ENCODE results near the gene FAM241B. TPM values are rescaled to one million over a fixed set of nuclear protein-coding genes. Genes with fewer than 3 reads are reported as not detected.

Gene FAM241B
- total and polyA plus RNA-seq, 10 of the 15 experiments (the other 5 are each of a cell fraction or from before 2014, with no cell fraction given), result 0.09 to 0.99 (median 0.24) TPM

- Histone ChIP-seq H3K9me3 (replicated peaks; ENCODE audit: control insufficient read depth, insufficient read depth, low read length) (no peaks in the 10 kb centered on the region), H4K20me1 (ENCODE audit: control insufficient read depth, insufficient read depth) (0 out of 2 replicates have a peak, but pooled peaks cover 2% of the 10 kb centered on the region), H3K36me3 (ENCODE audit: control insufficient read depth in 2 of 2, insufficient read depth in 2 of 2, low read length in 1 of 2) (no peaks in the 10 kb centered on the region), H3K9ac (ENCODE audit: control insufficient read depth, insufficient read depth, low read length) (no peak overlapping the region), H3K4me2 (ENCODE audit: control insufficient read depth, insufficient read depth) (no peak overlapping the region), H3K79me2 (ENCODE audit: control insufficient read depth, insufficient read depth, low read length) (no peaks in the 10 kb centered on the region), H3K4me3 (no peak overlapping the region), H3K4me1 (ENCODE audit: control insufficient read depth, insufficient read depth, low read length) (no peaks in the 10 kb centered on the region), H2AFZ (ENCODE audit: control insufficient read depth, low read depth, low read length) (no peak overlapping the region), H3K27me3 (replicated peaks in 1 of 2; ENCODE audit: control insufficient read depth in 2 of 2, insufficient read depth in 2 of 2, low read length in 1 of 2) (no peaks in the 10 kb centered on the region), H3K27ac (ENCODE audit: control insufficient read depth, insufficient read depth) (no peak overlapping the region)
- in situ Hi-C loops (cut with MboI), result no loop called here
- DNase-seq (ENCODE audit: low read depth, low spot score) (no peak), ATAC-seq (no peak), FAIRE-seq (no peak)
- no TSS peak for BruUV-seq (replicated peaks)
- ChIA-PET POLR2A (no interaction called here), RAD21 (ENCODE audit: unreplicated experiment) (interaction anchor here (1.4 to 3.5 kb wide), 2 partner anchors 73 to 128 kb away, joined by 5 to 18 read pairs; no protein-coding TSS in a partner anchor), CTCF (interaction anchor here (0.7 to 11.9 kb wide), 7 partner anchors 16 to 273 kb away, joined by 3 to 189 read pairs (median 4); no protein-coding TSS in a partner anchor), SMC1A (ENCODE audit: uncharacterized antibody, unreplicated experiment) (interaction anchor here (2.3 kb wide), 1 partner anchor 128 kb away, joined by 13 read pairs; no protein-coding TSS in a partner anchor)
- intact Hi-C loops (cut with micrococcal nuclease; ENCODE audit: unreplicated experiment), result no loop called here
- 34% methylated on average over 5 of the region's 5 CpGs for WGBS (ENCODE audit: insufficient coverage, insufficient replicate concordance, low lambda C conversion rate, missing lambda C conversion rate)
- TF ChIP-seq TARDBP (IDR thresholded peaks at IDR 0.05; ENCODE audit: borderline replicate concordance), result no peak
- TF ChIP-seq, protein P1, sequence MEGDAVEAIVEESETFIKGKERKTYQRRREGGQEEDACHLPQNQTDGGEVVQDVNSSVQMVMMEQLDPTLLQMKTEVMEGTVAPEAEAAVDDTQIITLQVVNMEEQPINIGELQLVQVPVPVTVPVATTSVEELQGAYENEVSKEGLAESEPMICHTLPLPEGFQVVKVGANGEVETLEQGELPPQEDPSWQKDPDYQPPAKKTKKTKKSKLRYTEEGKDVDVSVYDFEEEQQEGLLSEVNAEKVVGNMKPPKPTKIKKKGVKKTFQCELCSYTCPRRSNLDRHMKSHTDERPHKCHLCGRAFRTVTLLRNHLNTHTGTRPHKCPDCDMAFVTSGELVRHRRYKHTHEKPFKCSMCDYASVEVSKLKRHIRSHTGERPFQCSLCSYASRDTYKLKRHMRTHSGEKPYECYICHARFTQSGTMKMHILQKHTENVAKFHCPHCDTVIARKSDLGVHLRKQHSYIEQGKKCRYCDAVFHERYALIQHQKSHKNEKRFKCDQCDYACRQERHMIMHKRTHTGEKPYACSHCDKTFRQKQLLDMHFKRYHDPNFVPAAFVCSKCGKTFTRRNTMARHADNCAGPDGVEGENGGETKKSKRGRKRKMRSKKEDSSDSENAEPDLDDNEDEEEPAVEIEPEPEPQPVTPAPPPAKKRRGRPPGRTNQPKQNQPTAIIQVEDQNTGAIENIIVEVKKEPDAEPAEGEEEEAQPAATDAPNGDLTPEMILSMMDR (IDR thresholded peaks at IDR 0.05 in 2 of 3, conservative IDR thresholded peaks at IDR 0.05 in 1 of 3; ENCODE audit: control insufficient read depth in 2 of 3, extremely low read depth in 1 of 3, insufficient read depth in 1 of 3, low read depth in 3 of 3, low read length in 3 of 3), result no peak
- no peak for TF ChIP-seq IKZF1 (conservative IDR thresholded peaks at IDR 0.05)
- no peak for TF ChIP-seq ZBTB40 (IDR thresholded peaks at IDR 0.05; ENCODE audit: borderline replicate concordance)
- no peak for TF ChIP-seq SIN3A (IDR thresholded peaks at IDR 0.05; ENCODE audit: low read depth, low read length)
- TF ChIP-seq, protein P2, sequence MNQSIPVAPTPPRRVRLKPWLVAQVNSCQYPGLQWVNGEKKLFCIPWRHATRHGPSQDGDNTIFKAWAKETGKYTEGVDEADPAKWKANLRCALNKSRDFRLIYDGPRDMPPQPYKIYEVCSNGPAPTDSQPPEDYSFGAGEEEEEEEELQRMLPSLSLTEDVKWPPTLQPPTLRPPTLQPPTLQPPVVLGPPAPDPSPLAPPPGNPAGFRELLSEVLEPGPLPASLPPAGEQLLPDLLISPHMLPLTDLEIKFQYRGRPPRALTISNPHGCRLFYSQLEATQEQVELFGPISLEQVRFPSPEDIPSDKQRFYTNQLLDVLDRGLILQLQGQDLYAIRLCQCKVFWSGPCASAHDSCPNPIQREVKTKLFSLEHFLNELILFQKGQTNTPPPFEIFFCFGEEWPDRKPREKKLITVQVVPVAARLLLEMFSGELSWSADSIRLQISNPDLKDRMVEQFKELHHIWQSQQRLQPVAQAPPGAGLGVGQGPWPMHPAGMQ (IDR thresholded peaks at IDR 0.05; ENCODE audit: borderline replicate concordance), result no peak
- TF ChIP-seq BRCA1 (IDR thresholded peaks at IDR 0.05; ENCODE audit: low read depth, low read length), result no peak
- TF ChIP-seq, protein P3, sequence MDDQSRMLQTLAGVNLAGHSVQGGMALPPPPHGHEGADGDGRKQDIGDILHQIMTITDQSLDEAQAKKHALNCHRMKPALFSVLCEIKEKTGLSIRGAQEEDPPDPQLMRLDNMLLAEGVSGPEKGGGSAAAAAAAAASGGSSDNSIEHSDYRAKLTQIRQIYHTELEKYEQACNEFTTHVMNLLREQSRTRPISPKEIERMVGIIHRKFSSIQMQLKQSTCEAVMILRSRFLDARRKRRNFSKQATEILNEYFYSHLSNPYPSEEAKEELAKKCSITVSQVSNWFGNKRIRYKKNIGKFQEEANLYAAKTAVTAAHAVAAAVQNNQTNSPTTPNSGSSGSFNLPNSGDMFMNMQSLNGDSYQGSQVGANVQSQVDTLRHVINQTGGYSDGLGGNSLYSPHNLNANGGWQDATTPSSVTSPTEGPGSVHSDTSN (IDR thresholded peaks at IDR 0.05; ENCODE audit: insufficient replicate concordance, low read depth, low read length), result no peak
- TF ChIP-seq POLR2A (IDR thresholded peaks at IDR 0.05; ENCODE audit: low read depth, low read length), result no peak
- no peak for TF ChIP-seq RFX5 (IDR thresholded peaks at IDR 0.05; ENCODE audit: low read depth, low read length)
- TF ChIP-seq ATF3 (IDR thresholded peaks at IDR 0.05; ENCODE audit: borderline replicate concordance, extremely low read depth, low read depth, low read length), result no peak
- no peak for TF ChIP-seq NBN (IDR thresholded peaks at IDR 0.05)
- no peak for TF ChIP-seq ZBED1 (IDR thresholded peaks at IDR 0.05; ENCODE audit: borderline replicate concordance)
- no peak for TF ChIP-seq RELB (IDR thresholded peaks at IDR 0.05; ENCODE audit: low read depth)
Measured at GRCh38 chr10:69642747-69643146, 12.7 kb downstream of the FAM241B start.

Data from GM12878 (cell line).